SJCRH30 (cell line): Measurements from ENCODE around the gene UBTD1. TPM values are rescaled to one million over a fixed set of nuclear protein-coding genes. Genes with fewer than 3 reads are reported as not detected.
"Not testable (repeated sequence)": the region's sequence is repeated elsewhere in the genome, so short reads cannot be mapped to it uniquely, and the experiment has no call there.

Source experiments
- DNase-seq, 2 experiments: peaks; one replicate each; pipeline ENCODE4 v3.0.0-alpha.2; 2015 to 2020
- H3K27ac ChIP-seq: fragments of 250-450 bp; sonication (Bioruptor Pico); 2 replicates; pipeline ENCODE4 v1.5.1; 2020; ENCODE audit warnings: mild to moderate bottlenecking, moderate library complexity
- H3K27me3 ChIP-seq: fragments of 250-450 bp; sonication (Bioruptor Pico); 2 replicates; pipeline ENCODE4 v1.5.1; 2020; ENCODE audit warnings: mild to moderate bottlenecking, moderate library complexity
- H3K36me3 ChIP-seq: fragments of 250-450 bp; sonication (Bioruptor Pico); 2 replicates; pipeline ENCODE4 v1.5.1; 2020; ENCODE audit warnings: mild to moderate bottlenecking, moderate library complexity
- H3K4me1 ChIP-seq: fragments of 250-450 bp; sonication (Bioruptor Pico); 2 replicates; pipeline ENCODE4 v1.5.1; 2020; ENCODE audit warnings: mild to moderate bottlenecking, moderate library complexity
- H3K4me3 ChIP-seq: fragments of 250-450 bp; sonication (Bioruptor Pico); 2 replicates; pipeline ENCODE4 v1.5.1; 2020; ENCODE audit warnings: mild to moderate bottlenecking, moderate library complexity
- H3K9me3 ChIP-seq: fragments of 250-450 bp; sonication (Bioruptor Pico); replicated peaks from 2 replicates; pipeline ENCODE4 v1.5.1; 2020; ENCODE audit warnings: mild to moderate bottlenecking, moderate library complexity
- total RNA-seq: library from RNA; depleted of rRNA; stranded (reverse); fragments of >200 nt; shearing (Covaris generic); gene quantifications from 2 replicates; pipeline ENCODE4 v1.2.3, GENCODE V29; 2014

Gene UBTD1
- total RNA-seq, 1 experiment from 2014 or later = 14.3 TPM

DNA sequence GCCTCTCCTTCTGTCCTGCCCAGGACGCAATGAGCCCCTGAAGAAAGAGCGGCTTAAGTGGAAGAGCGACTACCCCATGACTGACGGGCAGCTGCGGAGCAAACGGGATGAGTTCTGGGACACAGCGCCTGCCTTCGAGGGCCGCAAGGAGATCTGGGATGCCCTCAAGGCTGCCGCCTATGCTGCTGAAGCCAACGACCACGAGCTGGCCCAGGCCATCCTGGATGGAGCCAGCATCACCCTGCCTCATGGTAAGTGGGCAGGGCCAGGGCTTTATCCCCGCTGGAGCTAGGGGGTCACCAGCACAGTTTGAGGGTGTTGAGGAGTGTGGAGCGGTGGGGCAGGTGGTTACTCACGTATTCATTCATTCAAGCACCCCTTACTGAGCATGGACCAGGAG lies 69.2 kb downstream of the UBTD1 start:
- no peak for DNase-seq
- H3K27me3 ChIP-seq = no peaks in the 10 kb centered on the region
- H3K27ac ChIP-seq = no peak overlapping the region
- H3K4me3 ChIP-seq = no peak overlapping the region
- H3K9me3 ChIP-seq = no peaks in the 10 kb centered on the region; the same call in 1 of the 2 replicates
- H3K36me3 ChIP-seq = no peaks in the 10 kb centered on the region
- peaks cover 30% of the 10 kb centered on the region for H3K4me1 ChIP-seq

DNA sequence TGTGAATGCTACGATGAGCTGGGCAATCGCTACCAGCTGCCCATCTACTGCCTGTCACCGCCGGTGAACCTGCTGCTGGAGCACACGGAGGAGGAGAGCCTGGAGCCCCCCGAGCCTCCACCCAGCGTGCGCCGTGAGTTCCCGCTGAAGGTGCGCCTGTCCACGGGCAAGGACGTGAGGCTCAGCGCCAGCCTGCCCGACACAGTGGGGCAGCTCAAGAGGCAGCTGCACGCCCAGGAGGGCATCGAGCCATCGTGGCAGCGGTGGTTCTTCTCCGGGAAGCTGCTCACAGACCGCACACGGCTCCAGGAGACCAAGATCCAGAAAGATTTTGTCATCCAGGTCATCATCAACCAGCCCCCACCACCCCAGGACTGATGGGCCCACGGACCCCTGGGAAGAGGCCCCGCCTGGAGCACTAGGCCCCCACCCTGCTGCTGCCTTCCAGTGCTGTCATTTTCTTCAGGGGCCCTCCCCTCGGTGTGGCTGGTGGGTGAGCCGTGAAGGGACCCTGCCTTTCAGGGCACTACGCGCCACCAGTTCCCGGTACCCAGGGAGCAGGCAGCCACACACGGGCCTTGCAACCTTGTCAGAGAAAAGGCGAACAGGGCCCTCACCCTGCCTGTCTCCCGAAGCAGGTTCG lies 71.5 kb downstream of the UBTD1 start:
- no peak for DNase-seq
- H3K36me3 ChIP-seq = no peaks in the 10 kb centered on the region
- H3K9me3 ChIP-seq = no peaks in the 10 kb centered on the region
- no peak overlapping the region for H3K4me3 ChIP-seq
- peaks cover 40% of the 10 kb centered on the region for H3K4me1 ChIP-seq
- H3K27ac ChIP-seq = peak overlapping the region; percentile 55
- no peaks in the 10 kb centered on the region for H3K27me3 ChIP-seq

DNA sequence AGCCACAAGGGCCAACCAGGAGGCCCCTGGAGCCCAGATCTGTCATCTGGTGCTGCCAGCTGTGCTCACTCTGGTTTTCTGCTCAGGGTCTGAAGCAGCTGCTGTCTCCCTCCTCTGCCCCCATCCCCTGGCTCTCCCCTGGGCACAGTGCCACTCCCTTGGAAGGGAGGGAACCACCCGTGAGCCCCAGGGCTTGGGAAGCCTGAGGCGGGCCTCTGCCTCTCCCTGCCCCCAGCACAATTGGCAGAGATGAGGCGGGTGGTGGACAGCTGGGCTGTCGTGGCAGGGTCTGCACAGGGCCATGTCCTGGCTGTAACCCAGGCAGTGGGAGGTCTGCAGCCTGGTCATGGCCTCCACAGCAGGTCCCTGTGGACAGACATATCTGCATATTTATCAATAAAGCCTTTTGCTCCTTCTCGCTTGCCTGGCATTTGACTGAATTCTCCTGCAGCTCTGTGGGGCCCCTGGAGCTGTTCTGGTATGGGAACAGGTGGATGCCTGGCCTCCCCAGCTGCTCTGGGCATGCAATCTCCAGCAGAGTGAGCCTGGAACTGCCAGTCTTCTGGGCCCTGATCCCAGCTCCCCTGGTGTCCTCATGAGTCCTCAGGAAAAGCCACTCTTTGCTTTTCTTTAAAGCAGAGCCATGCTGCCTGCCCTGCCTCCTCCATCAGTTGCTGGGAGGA lies 72.2 kb downstream of the UBTD1 start:
- H3K27ac ChIP-seq = peak overlapping the region; percentile 55
- no peaks in the 10 kb centered on the region for H3K27me3 ChIP-seq
- peak; percentile 88 for DNase-seq
- no peak overlapping the region for H3K4me3 ChIP-seq
- peaks cover 40% of the 10 kb centered on the region for H3K4me1 ChIP-seq
- H3K36me3 ChIP-seq = no peaks in the 10 kb centered on the region
- H3K9me3 ChIP-seq = no peaks in the 10 kb centered on the region

DNA sequence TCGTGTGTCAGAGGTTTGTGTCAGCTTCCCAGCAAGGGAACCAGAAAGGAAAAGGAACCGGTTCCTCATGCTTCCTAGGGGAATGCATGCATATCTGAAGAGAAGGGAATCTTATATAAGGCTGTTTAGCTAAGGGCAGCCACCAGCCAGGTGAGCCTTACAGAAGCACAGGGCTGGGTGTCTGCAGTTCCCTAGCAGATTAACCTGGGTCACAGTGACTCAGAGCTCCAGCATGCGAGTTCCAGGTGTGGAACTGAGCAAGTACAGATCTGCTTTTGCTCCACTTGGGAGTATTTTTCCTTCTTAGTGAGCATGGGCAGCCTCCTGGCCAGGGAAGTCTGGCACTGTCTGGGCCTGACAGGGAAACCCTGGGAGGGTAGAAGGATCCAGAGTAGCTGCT lies 72.9 kb downstream of the UBTD1 start:
- peaks cover 40% of the 10 kb centered on the region for H3K4me1 ChIP-seq
- no peak for DNase-seq
- peak overlapping the region; percentile 55 for H3K27ac ChIP-seq
- H3K9me3 ChIP-seq = no peaks in the 10 kb centered on the region
- H3K27me3 ChIP-seq = no peaks in the 10 kb centered on the region
- H3K36me3 ChIP-seq = no peaks in the 10 kb centered on the region
- no peak overlapping the region for H3K4me3 ChIP-seq

DNA sequence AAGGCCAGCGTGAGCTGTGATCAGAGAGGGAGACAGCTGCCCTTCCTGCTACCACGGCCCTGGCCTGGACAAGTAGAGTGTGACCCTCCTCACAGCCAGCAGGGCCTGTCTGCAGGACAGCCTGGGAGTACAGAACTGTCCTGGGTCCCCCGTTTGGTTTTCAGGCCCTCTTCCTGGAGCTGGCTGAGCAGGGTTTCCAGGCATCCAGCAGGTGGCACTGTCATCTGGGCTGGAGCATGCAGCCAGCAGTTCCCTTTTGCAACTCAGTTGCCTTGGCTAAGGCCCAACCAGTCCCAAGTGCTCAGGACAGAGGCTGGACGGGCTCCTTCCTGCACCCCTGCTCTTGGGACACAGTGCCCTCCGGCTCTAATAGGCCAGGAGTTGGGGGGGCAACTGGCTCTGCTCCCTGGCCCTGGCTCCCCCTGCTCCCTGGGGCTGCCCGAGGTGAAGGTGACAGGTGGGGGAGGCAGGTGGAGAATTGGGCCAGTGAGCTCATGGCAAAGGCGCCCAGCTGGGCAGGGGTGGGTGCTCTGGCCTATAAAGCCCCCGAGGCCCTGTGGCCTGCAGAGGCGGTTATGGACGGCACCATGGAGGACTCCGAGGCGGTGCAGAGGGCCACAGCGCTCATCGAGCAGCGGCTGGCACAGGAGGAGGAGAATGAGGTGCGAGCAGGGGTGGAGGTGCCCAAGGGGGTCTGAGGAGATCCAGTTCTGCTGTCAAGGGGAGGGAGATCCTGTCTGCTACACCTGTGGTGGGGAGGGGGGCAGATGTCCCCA lies 73.7 kb downstream of the UBTD1 start, which contains the start of gene ANKRD2:
ANKRD2 (plus strand) TSS at position 566 of the 776 bp plus-strand sequence; CDS start at position 576, 10 bp downstream.
- no peaks in the 10 kb centered on the region for H3K9me3 ChIP-seq
- peaks cover 40% of the 10 kb centered on the region for H3K4me1 ChIP-seq
- no peaks in the 10 kb centered on the region for H3K36me3 ChIP-seq
- peak; percentile 82 to 88 for DNase-seq
- peak within 1 kb of the TSS; percentile 55 for H3K27ac ChIP-seq
- H3K27me3 ChIP-seq = no peaks in the 10 kb centered on the region
- no peak within 1 kb of the TSS for H3K4me3 ChIP-seq

DNA sequence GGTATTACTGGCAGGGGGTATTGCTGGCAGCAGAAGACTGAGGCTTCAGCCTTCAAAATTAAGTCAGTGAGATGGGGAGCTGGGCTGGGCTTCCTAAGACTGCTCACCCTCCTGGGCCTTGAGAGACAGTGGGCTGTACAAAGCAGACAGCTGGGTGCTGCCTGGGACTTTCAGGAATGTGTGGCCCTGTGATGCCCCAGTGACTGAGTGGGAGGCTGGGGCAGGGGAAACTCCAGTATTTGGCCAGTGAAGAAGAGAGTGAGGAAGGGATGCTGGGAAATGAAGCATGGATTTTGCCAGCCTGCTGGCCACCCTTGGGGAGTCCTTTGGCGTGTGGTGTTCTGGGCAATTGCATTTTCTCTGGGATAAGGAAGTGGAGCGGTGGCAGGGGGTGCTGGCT lies 74.3 kb downstream of the UBTD1 start:
- H3K4me1 ChIP-seq = peaks cover 40% of the 10 kb centered on the region

DNA sequence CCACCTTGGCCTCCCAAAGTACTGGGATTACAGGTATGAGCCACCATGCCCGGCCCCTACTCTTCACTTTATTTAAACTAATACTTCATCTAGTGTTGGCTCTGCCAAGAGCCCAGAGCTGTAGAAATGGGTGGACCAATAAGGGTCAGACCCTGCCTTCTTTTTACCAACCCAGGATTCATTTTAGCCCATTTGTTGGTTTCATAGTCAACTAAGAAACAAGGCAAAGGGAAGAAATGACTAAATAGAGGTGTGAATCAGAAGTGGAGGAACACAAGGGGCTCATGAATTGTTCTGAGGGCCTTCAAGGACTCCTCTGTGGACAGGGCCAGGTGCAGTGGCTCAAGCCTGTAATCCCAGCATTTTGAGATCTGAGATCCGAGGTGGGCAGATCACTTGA lies 74.9 kb downstream of the UBTD1 start:
- Histone ChIP-seq H3K27ac (no peak overlapping the region), H3K36me3 (no peaks in the 10 kb centered on the region), H3K9me3 (no peaks in the 10 kb centered on the region), H3K4me1 (peaks cover 40% of the 10 kb centered on the region), H3K27me3 (no peaks in the 10 kb centered on the region), H3K4me3 (no peak overlapping the region)
- DNase-seq = no peak

More for the DNA sequence above, 74.3 kb downstream of the UBTD1 start:
- DNase-seq = peak; percentile 33 to 35
- Histone ChIP-seq H3K9me3 (no peaks in the 10 kb centered on the region), H3K4me3 (no peak overlapping the region), H3K36me3 (no peaks in the 10 kb centered on the region), H3K27ac (peak overlapping the region; percentile 55; the same call in 1 of the 2 replicates), H3K27me3 (no peaks in the 10 kb centered on the region)

DNA sequence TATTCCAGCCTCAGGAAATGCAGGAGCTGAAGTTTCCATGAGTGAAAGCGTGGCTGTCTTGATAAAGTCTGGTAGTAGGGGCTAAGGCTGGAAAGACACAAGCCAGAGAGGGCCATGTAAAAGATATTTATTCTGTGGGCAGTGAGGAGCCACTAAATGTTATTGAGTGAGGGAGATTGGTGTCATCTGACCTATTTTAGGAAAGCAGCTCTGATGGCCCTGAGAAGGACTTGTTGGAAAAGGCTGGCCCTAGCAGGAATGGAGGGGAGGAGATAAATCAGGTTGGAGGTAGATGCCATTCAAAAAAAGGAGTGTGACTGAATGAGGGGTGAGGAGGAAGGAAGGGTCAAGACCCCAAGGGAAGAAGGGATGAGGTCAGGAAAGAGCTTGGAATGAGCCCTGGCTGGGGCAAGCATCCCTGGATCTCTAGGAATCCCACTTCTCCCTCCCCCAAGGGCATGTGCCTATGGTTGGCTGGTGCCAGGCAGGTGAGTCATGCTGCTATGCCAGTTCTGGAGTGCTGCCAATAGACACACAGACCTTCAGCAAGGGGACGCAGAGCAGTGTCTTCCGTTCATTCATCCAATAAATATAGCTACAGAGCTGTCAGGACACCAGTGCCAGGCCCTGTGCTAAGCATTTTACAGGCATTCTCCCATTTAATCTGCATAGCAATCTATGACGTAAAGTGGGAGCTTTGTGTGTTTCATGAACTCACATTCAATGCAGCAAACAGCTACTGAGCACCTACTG lies 75.8 kb downstream of the UBTD1 start:
- H3K4me3 ChIP-seq = no peak overlapping the region
- H3K9me3 ChIP-seq = no peaks in the 10 kb centered on the region
- peak; percentile 49 to 59 for DNase-seq
- no peaks in the 10 kb centered on the region for H3K27me3 ChIP-seq
- H3K36me3 ChIP-seq = no peaks in the 10 kb centered on the region
- H3K27ac ChIP-seq = no peak overlapping the region
- peaks cover 40% of the 10 kb centered on the region for H3K4me1 ChIP-seq

DNA sequence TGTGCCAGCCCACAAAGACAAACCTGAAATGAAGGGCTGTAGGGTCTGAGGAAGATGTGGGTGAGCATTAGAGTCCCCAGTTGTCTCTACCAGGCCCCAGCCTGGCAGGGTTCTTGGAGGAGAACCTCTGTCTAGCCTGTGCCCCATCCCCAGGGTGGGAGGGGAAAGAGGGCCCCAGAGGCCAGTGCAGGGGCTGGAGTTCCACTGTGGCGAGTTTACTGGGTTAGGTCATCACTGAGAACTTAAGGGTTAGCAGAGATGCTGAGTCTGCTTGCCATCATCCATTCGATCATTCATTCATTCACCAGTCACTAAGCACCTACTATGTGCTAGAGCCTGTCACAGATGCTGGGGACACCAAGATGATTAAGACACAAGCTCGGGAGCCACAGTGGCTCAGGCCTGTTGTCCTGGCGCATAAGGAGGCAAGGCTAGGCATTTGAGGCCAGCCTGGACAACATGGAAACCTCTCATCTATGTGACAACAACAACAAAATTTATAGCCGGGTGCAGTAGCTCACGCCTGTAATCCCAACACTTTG lies 76.5 kb downstream of the UBTD1 start:
- H3K27ac ChIP-seq = no peak overlapping the region
- no peaks in the 10 kb centered on the region for H3K36me3 ChIP-seq
- no peak overlapping the region for H3K4me3 ChIP-seq
- no peak for DNase-seq
- H3K27me3 ChIP-seq = no peaks in the 10 kb centered on the region
- peaks cover 35% of the 10 kb centered on the region for H3K4me1 ChIP-seq
- no peaks in the 10 kb centered on the region for H3K9me3 ChIP-seq

DNA sequence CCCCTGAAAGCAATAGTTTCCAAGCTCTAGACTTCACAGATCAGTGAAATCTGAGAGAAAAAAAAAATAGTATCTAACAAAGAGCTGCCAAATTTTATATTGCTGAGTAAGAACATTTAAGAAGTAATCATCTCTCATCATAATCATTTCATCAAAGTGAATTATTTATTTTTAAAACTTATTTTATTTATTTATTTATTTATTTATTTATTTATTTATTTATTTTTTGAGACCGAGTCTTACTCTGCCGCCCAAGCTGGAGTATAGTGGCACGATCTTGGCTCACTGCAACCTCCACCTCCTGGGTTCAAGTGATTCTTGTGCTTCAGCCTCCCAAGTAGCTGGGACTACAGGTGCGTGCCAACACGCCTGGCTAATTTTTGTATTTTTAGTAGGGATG lies 77.8 kb downstream of the UBTD1 start:
- H3K9me3 ChIP-seq, H3K27ac ChIP-seq: not testable (repeated sequence)

DNA sequence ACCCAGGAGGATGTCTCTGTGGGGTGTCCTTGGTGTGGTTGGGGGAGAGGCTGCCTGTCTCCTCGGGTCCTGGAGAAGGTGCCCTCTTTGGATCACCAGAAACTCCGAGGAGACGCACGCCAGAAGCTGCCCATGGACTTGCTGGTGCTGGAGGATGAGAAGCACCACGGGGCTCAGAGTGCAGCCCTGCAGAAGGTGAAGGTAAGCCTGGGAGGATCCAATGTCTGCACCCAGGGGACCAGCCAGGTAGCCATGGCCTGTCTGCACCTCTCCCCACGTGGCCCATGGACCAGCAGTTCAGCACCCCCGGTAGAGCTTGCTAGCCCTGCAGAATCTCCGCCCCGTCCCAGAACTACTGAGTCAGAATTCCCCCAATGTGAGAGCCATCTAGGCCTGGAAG lies 79.0 kb downstream of the UBTD1 start:
- peaks cover 12% of the 10 kb centered on the region for H3K4me1 ChIP-seq
- H3K27me3 ChIP-seq = no peaks in the 10 kb centered on the region
- no peak overlapping the region for H3K27ac ChIP-seq
- H3K36me3 ChIP-seq = no peaks in the 10 kb centered on the region
- no peak overlapping the region for H3K4me3 ChIP-seq
- H3K9me3 ChIP-seq = no peaks in the 10 kb centered on the region
- DNase-seq = no peak

More for the DNA sequence above, 77.8 kb downstream of the UBTD1 start:
- DNase-seq, H3K36me3 ChIP-seq, H3K27me3 ChIP-seq, H3K4me3 ChIP-seq: not testable (repeated sequence)
- H3K4me1 ChIP-seq = peaks cover 24% of the 10 kb centered on the region

DNA sequence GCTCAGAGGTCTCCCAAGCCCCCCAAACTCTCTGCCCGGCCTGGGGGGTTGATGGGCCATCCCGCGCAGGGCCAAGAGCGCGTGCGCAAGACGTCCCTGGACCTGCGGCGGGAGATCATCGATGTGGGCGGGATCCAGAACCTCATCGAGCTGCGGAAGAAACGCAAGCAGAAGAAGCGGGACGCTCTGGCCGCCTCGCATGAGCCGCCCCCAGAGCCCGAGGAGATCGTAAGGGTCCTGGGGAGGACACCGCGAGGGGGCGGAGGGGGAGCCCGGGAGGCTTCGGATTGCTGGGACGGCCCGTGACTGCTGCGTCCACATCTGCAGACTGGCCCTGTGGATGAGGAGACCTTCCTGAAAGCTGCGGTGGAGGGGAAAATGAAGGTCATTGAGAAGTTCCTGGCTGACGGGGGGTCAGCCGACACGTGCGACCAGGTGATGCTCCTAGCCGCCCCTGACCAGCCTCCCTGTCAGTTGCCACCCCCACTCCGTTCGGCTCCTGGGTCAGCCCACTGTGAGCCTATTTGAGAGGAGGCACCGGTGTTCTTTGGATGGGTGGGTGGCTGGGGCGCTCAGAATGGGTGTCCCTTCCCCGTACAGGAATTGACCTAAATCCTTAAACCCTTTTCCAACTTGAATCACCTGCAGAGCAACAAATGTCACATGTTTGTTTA lies 79.6 kb downstream of the UBTD1 start:
- H3K9me3 ChIP-seq = no peaks in the 10 kb centered on the region
- H3K4me1 ChIP-seq = peaks cover 9% of the 10 kb centered on the region
- DNase-seq = no peak
- no peaks in the 10 kb centered on the region for H3K36me3 ChIP-seq
- H3K27ac ChIP-seq = no peak overlapping the region
- H3K4me3 ChIP-seq = no peak overlapping the region
- no peaks in the 10 kb centered on the region for H3K27me3 ChIP-seq

DNA sequence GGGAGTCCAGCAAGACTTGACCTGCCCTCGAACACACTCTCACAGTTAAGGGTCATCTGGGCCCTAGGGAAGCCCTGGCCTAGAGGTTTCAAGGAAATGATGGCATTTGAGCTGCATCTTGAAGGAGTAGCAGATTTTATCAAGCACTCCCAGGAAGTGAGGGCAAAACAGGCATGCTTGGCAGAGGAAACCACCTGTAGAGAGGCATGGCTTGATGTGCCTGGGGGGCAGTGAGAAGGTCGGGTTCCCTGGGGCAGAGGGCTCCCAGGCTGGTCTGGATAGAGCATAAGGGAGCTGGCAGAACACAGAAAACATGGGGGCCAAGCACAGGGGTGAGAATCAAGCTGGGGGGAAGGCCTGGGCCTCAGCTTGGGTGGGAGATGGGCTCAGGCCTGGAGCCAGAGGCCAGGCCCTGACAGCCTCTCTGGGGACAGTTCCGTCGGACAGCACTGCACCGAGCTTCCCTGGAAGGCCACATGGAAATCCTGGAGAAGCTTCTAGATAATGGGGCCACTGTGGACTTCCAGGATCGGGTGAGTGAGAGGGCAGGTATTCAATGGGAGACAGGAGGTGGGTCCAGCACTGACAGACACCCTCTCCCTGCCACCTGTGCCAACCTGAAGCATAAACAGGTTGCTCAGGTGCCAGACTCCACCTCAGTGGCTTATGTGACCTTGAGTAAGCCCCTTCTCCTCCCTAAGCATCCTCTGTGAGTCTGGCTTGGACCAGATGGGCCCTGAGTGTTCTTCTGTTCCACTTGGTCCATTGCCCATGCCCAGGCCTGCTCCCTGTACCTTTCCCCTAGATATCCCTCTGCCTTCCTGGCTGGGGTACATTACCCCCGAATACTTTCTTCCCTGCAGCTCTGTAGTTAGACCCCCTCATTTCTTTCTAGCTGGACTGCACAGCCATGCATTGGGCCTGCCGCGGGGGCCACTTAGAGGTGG lies 82.0 kb downstream of the UBTD1 start:
- Histone ChIP-seq H3K27ac (no peak overlapping the region), H3K36me3 (no peaks in the 10 kb centered on the region), H3K4me1 (peaks cover 14% of the 10 kb centered on the region), H3K4me3 (no peak overlapping the region), H3K9me3 (no peaks in the 10 kb centered on the region), H3K27me3 (no peaks in the 10 kb centered on the region)
- no peak for DNase-seq
